Lower leg skin (tissue), 4 donors: ENCODE results near the gene XG. TPM values are rescaled to one million over a fixed set of nuclear protein-coding genes. Genes with fewer than 3 reads are reported as not detected.
"Not testable (repeated sequence)": the region's sequence is repeated elsewhere in the genome, so short reads cannot be mapped to it uniquely, and the experiment has no call there.

Source experiments
- DNase-seq, 2 donors: peaks; one replicate each; pipeline ENCODE4 v3.0.0-alpha.2; 2019; ENCODE audit warnings: low spot score in 2 of 2
- H3K4me3 ChIP-seq: fragments of 200-600 bp; sonication (generic); 2 replicates; pipeline ENCODE4 v1.5.1; 2017; ENCODE audit warnings: mild to moderate bottlenecking, low read depth; ENCODE audit not compliant: poor library complexity, severe bottlenecking
- CTCF ChIP-seq, 3 donors: fragments of 450-650 bp; IDR thresholded peaks; one replicate each; pipeline ENCODE4 v1.5.1; 2016; ENCODE audit warnings: antibody characterized with exemption in 3 of 3, mild to moderate bottlenecking in 3 of 3, moderate library complexity in 2 of 3
- POLR2A ChIP-seq, 2 donors: fragments of 450-650 bp; IDR thresholded peaks; one replicate each; pipeline ENCODE4 v1.6.1; 2016 to 2017; ENCODE audit warnings: antibody characterized with exemption in 2 of 2, mild to moderate bottlenecking in 1 of 2, moderate library complexity in 1 of 2
- WGBS, 2 donors: methylation state at CpG; one replicate each; pipeline ENCODE4 v1.1.5; 2018; 5-methylcytosine and 5-hydroxymethylcytosine counted together
- intact Hi-C: fragments of 100-400 bp; cut with DNase I; formaldehyde crosslinking; loops from one replicate; pipeline ENCODE4 v1.15.0; 2023; ENCODE audit warnings: low total_unique reads
- total RNA-seq, 4 donors: library from RNA; depleted of rRNA; stranded (reverse); fragments of >200 nt; gene quantifications; one replicate each; pipeline ENCODE4 v1.1.0, GENCODE V29; 2016

XG gene
- total RNA-seq, 4 donors from 2014 or later, result 40.7 to 113 (median 67.6) TPM

- no peak for DNase-seq
- TF ChIP-seq POLR2A (IDR thresholded peaks at IDR 0.05), result no peak
- TF ChIP-seq CTCF (IDR thresholded peaks at IDR 0.05), result no peak
- H3K4me3 ChIP-seq, result no peak overlapping the region
- intact Hi-C loops, result no loop called here
- WGBS, 2 donors, result 15 to 20% methylated on average over 3 of the region's 3 CpGs
These were observed 549 bp upstream of the XG start for GRCh38 chrX:2751291-2751690.

- H3K4me3 ChIP-seq, intact Hi-C loops, DNase-seq: not testable (repeated sequence)
- 25% methylated on average over 7 of the region's 7 CpGs for WGBS, 2 donors
These were observed 601 bp downstream of the XG start for GRCh38 chrX:2752441-2752840.

GRCh38 chrX:2755163-2755715 is 3.4 kb downstream of the XG start:
- intact Hi-C loops, H3K4me3 ChIP-seq, DNase-seq: not testable (repeated sequence)
- 82 to 83% methylated on average over 5 of the region's 5 CpGs for WGBS, 2 donors

GRCh38 chrX:2756548-2756947 is 4.7 kb downstream of the XG start:
- intact Hi-C loops, result no loop called here
- H3K4me3 ChIP-seq, result no peak overlapping the region
- TF ChIP-seq POLR2A (IDR thresholded peaks at IDR 0.05), result no peak
- TF ChIP-seq CTCF (IDR thresholded peaks at IDR 0.05), result no peak
- no peak for DNase-seq
- WGBS, 2 donors, result 85 to 93% methylated on average over 10 of the region's 10 CpGs

- no peak for DNase-seq
- no peak for TF ChIP-seq POLR2A (IDR thresholded peaks at IDR 0.05)
- TF ChIP-seq CTCF (IDR thresholded peaks at IDR 0.05), result no peak
- 83 to 85% methylated on average over 2 of the region's 2 CpGs for whole genome bisulfite sequencing, 2 donors
- intact Hi-C loops, result no loop called here
- H3K4me3 ChIP-seq, result no peak overlapping the region
These were observed 9.4 kb downstream of the XG start for GRCh38 chrX:2761246-2761645.

- intact Hi-C loops, H3K4me3 ChIP-seq, DNase-seq: not testable (repeated sequence)
- WGBS, 2 donors, result 66 to 85% methylated on average over 4 of the region's 4 CpGs
These were observed 10.8 kb downstream of the XG start for GRCh38 chrX:2762671-2763070.

GRCh38 chrX:2764766-2765548 is 13.1 kb downstream of the XG start:
- H3K4me3 ChIP-seq, DNase-seq, intact Hi-C loops: not testable (repeated sequence)
- WGBS, 2 donors, result 74 to 77% methylated on average over 19 of the region's 19 CpGs

- DNase-seq, result no peak
- no peak for TF ChIP-seq CTCF (IDR thresholded peaks at IDR 0.05)
- no peak for TF ChIP-seq POLR2A (IDR thresholded peaks at IDR 0.05)
- WGBS, 2 donors, result 80 to 83% methylated on average over 5 of the region's 5 CpGs
- H3K4me3 ChIP-seq, result no peak overlapping the region
- intact Hi-C loops, result no loop called here
These were observed 13.7 kb downstream of the XG start for GRCh38 chrX:2765549-2765830.
